COLO668 (cell line): ENCODE measurements around the gene PSMF1.
A peak's percentile ranks its signal among the peaks of the same experiment; 100 is the strongest.
"Not testable (repeated sequence)": the region's sequence is repeated elsewhere in the genome, so short reads cannot be mapped to it uniquely, and the experiment has no call there.

Source experiments
- DNase-seq: peaks from one replicate; lab custom pipeline; 2025; ENCODE audit not compliant: unreplicated experiment; lab: John Stamatoyannopoulos, UW

The PSMF1 gene

DNA sequence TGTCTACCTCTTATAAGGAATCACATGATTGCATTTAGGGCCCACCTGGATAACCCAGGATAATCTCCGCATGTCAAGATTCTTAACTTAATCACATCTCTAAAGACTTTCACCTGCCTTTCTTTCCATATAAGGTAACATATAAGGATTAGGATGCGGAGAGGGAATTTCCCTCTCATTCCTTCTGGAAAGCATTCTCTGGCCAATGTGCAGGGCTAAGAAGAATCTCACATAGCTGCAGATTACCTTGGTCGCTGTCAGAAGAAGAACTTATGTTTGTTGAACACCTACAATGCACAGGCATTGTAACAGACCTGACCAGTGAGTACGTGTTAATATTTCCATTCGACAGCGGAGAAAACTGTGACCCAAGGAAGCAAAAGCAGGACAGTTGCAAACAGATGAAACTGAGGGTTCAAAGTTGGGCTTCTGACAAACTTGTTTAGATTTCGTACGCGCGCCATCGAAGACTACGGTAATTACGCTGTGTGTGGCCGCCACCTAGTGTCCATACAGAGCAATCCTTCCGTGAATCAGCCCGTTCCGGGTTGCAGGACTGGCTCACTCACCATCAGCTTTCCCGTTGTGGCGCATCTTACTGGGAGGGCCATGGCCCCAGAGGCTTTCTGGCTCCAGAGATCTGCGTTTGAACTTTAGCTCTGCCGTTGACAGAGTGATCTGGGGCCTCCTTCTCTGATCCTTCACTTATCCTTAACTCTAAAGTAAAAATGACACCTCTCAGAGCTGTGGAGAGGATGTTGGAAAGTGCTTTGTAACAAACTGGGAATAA is 94.4 kb downstream of the PSMF1 start:
- DNase-seq: peak; percentile 72

DNA sequence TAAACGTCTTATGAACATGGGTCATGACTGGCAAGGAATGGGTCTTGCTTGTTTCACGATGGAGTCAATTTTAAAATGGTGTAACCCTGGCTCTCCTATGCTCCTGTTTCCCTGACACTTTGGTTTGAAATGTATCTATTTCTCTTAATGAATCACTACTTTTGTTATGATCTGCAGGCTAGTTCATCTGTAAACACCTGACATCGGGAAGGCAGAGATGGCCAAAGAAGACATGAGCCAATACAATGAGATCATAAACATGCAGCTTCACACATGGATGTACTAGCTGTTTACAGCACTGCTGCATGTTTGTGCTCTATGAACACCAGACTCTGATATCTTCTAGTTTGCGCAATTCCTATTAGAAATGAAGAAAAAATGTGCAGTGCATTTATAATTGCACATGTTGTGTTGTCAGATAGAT is 96.4 kb downstream of the PSMF1 start:
- DNase-seq: no peak

DNA sequence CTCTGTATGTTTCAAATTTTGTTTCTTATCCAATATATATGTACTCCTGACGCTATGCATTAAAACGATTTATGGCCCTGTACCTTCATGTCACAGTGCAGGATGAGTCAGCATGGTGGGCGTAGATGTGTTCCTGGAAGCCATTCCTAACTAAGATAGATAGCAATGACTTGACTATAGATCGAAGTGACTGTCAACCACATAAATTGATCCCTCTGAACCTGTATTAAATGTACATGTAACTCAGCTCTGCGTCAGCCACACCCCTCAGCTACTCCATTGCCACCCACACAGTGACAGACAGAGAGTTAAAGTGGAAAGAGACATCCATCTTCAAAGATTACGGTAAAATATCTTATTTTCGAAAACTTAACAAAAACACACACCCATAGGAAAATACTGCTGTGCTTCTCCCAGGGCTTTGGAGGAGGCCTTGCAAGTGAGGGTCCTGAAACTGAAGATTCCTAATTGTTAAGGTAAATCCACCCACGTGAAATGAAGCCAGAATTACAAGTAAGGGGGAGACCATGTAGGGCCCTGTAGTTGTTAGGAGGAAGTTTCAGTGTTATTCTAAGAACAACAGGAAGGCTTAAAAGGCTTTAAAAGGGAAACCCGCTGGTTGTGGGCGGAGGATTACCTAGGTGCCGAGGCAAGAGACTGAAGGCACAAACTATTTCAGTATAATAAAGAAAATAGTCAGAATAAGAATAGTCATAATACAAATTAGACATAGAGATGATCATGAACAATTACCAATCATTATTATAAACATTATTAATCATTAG is 97.2 kb downstream of the PSMF1 start:
- no peak for DNase-seq

DNA sequence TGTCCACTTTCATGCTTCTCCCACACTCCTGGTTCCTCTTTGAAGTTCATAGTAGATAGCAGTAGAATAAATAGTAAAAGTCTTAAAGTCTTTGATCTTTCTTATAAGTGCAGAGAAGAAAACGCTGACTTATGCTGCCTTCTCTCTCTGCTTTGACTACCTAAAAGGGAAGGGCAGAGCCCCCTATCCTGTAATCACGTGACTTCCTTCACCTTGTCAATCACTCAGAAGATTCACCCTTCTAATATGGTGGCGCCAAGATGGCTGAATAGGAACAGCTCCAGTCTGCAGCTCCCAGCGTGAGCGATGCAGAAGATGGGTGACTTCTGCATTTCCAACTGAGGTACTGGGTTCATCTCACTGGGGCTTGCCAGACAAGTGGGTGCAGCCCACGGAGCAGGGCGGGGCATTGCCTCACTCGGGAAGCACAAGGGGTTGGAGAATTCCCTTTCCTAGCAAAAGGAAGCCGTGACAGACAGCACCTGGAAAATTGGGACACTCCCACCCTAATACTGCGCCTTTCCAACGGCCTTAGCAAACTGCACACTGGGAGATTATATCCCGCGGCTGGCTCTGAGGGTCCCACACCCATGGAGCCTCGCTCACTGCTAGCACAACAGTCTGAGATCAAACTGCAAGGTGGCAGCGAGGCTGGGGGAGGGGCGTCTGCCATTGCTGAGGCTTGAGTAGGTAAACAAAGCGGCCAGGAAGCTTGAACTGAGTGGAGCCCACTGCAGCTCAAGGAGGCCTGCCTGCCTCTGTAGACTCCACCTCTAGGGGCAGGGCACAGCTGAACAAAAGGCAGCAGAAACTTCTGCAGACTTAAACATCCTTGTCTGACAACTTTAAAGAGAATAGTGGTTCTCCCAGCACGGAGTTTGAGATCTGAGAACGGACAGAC is 98.4 kb downstream of the PSMF1 start:
- not testable (repeated sequence) for DNase-seq
